GM12875 (cell line): ENCODE data around the gene TMC4.
"Not testable (repeated sequence)": the region's sequence is repeated elsewhere in the genome, so short reads cannot be mapped to it uniquely, and the experiment has no call there.

Source experiments
- H3K4me3 ChIP-seq: one replicate; pipeline ENCODE4 v1.5.1; 2011; ENCODE audit warnings: low read depth, low read length, control low read depth
- TF ChIP-seq, protein P1 (sequence below): IDR thresholded peaks from 2 replicates; pipeline ENCODE4 v1.5.1; 2011; ENCODE audit warnings: low read depth, mild to moderate bottlenecking, control low read depth, inconsistent platforms, low read length, moderate library complexity, borderline replicate concordance; ENCODE audit not compliant: insufficient read depth

The TMC4 gene

DNA sequence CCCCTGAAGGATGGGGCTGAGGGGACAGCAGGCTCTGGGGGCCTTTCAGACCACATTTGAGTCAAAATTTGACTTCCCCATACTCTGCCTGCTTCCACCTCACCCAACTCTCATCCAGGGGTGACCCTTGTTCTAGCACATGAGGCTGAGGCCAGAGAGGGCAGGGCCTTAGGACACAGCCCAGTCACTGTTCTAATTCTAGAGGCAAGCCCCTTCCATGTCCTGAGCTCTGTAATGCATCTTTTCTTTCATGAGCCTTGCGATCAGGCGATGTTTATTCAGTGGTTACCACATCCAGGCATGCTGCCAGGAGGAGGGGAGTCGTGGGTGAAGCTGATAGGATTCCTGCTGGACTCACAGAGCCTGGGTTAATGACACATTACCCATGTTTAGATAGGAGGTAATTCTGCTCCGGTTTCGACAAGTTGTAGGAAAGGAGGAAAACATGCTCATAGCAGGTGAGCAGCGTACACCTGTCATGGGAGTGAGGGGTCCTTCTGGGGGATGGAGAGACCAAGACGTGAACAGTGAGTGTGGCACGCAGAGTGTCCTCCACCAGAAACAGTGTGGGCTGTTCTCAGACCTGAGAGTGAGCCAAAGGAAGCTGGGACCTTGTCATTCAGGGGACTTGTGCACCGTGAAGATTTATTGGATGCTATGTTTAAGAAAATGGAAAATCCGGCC is 37.0 kb upstream of the TMC4 start:
- TF ChIP-seq, protein P1, sequence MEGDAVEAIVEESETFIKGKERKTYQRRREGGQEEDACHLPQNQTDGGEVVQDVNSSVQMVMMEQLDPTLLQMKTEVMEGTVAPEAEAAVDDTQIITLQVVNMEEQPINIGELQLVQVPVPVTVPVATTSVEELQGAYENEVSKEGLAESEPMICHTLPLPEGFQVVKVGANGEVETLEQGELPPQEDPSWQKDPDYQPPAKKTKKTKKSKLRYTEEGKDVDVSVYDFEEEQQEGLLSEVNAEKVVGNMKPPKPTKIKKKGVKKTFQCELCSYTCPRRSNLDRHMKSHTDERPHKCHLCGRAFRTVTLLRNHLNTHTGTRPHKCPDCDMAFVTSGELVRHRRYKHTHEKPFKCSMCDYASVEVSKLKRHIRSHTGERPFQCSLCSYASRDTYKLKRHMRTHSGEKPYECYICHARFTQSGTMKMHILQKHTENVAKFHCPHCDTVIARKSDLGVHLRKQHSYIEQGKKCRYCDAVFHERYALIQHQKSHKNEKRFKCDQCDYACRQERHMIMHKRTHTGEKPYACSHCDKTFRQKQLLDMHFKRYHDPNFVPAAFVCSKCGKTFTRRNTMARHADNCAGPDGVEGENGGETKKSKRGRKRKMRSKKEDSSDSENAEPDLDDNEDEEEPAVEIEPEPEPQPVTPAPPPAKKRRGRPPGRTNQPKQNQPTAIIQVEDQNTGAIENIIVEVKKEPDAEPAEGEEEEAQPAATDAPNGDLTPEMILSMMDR, result no peak
- no peak overlapping the region for H3K4me3 ChIP-seq

DNA sequence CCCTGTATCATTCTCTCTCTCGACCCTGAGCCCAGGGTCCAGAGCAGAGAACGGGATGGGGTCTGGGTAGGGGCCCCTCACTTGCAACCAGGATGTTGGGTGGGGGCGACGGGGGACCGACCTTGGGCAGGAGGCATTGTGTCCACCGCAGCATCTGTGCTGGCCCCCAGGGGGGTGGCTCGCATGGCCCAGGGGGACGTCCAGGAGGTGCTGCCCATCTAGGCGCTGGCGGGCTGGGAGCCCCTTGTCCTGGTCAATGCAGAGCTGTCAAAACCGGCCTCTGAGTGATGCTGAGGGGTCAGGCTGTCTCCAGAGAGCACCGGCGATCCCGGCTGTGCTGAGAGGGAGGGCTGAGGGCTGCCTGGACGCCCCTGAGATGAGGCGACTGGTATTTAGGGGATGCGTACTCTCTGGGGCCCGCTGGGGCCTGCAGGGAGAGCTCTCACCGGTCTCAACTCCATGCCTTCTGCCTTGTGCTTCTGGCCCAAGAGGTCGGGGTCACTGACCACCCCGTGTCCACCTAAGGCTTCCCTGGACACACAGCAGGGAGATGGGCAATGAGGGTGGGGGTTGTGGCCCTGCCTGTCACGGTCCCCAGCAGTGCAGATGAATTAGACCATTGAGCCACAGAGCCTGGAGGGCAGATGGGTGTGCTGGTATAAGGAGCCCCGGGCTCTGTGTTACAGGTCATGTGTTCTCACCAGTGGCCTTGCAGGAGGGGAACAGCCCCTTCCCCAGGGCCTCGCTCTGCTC is 36.3 kb upstream of the TMC4 start:
- TF ChIP-seq, protein P1, result no peak
- no peak overlapping the region for H3K4me3 ChIP-seq

DNA sequence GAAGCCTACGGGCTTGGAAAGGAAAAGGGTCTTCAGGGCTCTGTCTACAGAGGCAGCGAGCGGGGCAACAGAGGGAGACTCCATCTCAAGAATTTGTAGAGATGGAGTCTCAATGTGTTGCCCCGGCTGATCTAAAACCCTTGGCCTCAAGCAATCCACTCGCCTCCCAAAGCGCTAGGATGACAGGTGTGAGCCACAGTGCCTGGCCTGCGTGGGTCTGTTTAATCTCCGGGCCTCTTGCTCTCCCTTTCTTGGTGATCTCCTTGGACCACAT is 35.8 kb upstream of the TMC4 start:
- no peak overlapping the region for H3K4me3 ChIP-seq
- TF ChIP-seq, protein P1, result no peak

DNA sequence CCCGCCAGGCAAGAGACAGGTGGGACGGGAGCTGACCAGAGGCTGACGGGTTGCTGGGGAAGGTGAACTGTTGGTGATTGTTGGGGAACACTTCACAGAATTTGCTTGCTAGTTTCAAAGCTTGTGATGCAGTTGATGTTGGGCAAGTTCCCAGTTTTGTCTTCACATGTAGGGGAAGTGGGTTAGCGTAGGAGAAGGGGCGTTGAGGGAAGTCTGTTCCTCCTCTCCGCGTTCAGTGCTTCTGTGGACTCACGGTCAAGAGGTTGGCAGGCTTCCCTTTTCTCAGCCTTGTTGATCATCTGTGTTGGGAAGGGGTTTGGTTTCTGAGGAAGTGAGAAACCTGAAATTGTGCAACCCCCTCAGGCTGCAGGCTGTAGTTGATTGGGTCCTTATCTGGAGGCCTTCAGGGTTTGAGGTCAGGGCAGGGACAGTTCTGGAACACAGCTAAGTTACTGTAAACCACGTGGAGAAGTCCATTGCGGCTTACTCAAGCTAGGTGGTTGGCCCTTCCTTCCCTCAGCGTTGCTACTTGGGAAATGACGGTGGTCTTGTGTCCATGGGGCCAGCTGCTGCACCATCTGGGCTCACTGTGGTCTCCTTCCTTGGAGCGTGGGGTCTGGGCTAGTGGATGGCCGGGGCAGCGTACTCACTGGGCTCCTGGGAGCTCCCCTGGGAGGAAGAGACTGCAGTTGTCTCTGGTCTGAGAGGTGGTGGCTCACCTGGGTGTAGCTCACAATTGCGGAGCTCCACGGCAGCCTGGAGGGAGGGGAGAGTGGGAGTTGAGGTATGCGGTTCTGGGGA is 35.2 kb upstream of the TMC4 start:
- TF ChIP-seq, protein P1, result no peak
- H3K4me3 ChIP-seq, result no peak overlapping the region

DNA sequence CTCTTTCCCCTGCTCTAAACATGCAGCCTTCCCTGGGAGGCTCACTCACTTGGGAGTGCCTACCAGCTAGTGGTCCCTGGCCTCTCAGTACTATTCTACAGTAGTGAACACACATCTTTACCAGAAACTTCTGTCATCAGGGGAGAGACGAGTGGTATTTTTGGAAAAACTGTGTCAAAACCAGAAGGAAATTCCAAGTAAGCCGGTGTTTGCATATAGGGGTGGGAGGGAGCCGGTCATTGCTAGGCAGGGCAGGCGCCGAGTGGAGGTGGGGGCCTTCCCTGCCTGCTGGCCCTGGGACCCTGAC is 34.7 kb upstream of the TMC4 start:
- TF ChIP-seq, protein P1, result no peak
- no peak overlapping the region for H3K4me3 ChIP-seq

DNA sequence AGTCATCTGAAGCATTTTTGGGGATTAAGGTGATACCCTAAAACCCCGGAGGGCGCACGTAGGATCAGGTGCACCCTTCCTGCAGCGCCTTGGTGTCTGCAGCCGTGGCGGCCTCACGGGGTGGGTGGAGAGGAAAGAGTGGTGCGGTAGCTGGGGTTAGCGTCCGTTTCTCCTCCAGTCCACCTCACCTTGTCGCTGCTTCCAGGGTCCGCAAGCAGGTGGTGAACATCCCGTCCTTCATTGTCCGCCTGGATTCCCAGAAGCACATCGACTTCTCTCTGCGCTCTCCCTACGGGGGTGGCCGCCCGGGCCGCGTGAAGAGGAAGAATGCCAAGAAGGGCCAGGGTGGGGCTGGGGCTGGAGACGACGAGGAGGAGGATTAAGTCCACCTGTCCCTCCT is 34.2 kb upstream of the TMC4 start:
- H3K4me3 ChIP-seq, result not testable (repeated sequence)

DNA sequence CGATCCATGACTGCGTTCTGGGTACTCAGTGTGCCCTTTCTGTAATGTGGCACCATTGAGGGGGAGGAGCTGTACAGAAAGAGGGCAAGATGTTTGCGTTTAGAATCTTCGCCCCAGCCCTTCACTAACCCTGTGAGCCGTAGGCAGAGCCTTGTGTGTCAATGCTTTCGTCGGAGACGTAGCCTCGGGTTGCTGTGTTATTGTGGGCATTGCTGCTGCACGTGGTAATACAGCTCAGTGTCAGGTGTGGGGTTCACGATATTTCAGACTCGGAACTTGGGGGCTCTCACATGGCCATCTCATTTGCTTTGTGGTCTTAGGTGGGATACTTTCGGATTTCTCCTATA is 33.8 kb upstream of the TMC4 start:
- H3K4me3 ChIP-seq, result no peak overlapping the region
- TF ChIP-seq, protein P1, result no peak
